HG02623 (cell line): Measurements from ENCODE around the gene IPO5.

ENCODE experiments used
- ATAC-seq: cut with Tn5 transposase; IDR thresholded peaks from one replicate; pipeline ENCODE4 v1.9.1; 2021; ENCODE audit warnings: moderate library complexity; ENCODE audit not compliant: unreplicated experiment

Gene IPO5

GRCh38 chr13:97953376-97953970 lies at the start of gene IPO5:
Gene IPO5, plus strand, starts transcription at chr13:97953675. Its CDS starts 23,022 bp downstream, at chr13:97976697.
- ATAC-seq = no peak

- ATAC-seq = no peak
Observed at GRCh38 chr13:97904059-97904458, 49.4 kb upstream of the IPO5 start.

GRCh38 chr13:97905517-97905916 lies 48.0 kb upstream of the IPO5 start:
- no peak for ATAC-seq

- ATAC-seq = no peak
Observed at GRCh38 chr13:97911311-97912138, 42.0 kb upstream of the IPO5 start.

GRCh38 chr13:97912139-97912535 lies 41.3 kb upstream of the IPO5 start:
- ATAC-seq = no peak

GRCh38 chr13:97913206-97913605 lies 40.3 kb upstream of the IPO5 start:
- ATAC-seq = no peak

- no peak for ATAC-seq
Observed at GRCh38 chr13:97914540-97914939, 38.9 kb upstream of the IPO5 start.

- ATAC-seq = no peak
Observed at GRCh38 chr13:97921176-97921816, 32.2 kb upstream of the IPO5 start.

GRCh38 chr13:97928301-97928700 lies 25.2 kb upstream of the IPO5 start:
- ATAC-seq = no peak

- no peak for ATAC-seq
Observed at GRCh38 chr13:97932036-97932435, 21.4 kb upstream of the IPO5 start.

GRCh38 chr13:97932647-97933046 lies 20.8 kb upstream of the IPO5 start:
- no peak for ATAC-seq

- no peak for ATAC-seq
Observed at GRCh38 chr13:97933776-97934175, 19.7 kb upstream of the IPO5 start.

- ATAC-seq = no peak
Observed at GRCh38 chr13:97934590-97934989, 18.9 kb upstream of the IPO5 start.

- ATAC-seq = no peak
Observed at GRCh38 chr13:97935071-97935470, 18.4 kb upstream of the IPO5 start.

GRCh38 chr13:97936036-97936435 lies 17.4 kb upstream of the IPO5 start:
- ATAC-seq = no peak

- ATAC-seq = no peak
Observed at GRCh38 chr13:97938706-97939475, 14.6 kb upstream of the IPO5 start.

GRCh38 chr13:97944396-97945029 lies 9.0 kb upstream of the IPO5 start:
- ATAC-seq = no peak

GRCh38 chr13:97945342-97945741 lies 8.1 kb upstream of the IPO5 start:
- ATAC-seq = no peak

- no peak for ATAC-seq
Observed at GRCh38 chr13:97945792-97946419, 7.6 kb upstream of the IPO5 start.

- no peak for ATAC-seq
Observed at GRCh38 chr13:97946951-97947588, 6.4 kb upstream of the IPO5 start.
